GM19438 (cell line): ENCODE data around the gene COL5A3.

ENCODE experiments used
- ATAC-seq: cut with Tn5 transposase; IDR thresholded peaks from one replicate; pipeline ENCODE4 v1.9.1; 2021; ENCODE audit warnings: low read depth; ENCODE audit not compliant: unreplicated experiment

The COL5A3 gene

DNA sequence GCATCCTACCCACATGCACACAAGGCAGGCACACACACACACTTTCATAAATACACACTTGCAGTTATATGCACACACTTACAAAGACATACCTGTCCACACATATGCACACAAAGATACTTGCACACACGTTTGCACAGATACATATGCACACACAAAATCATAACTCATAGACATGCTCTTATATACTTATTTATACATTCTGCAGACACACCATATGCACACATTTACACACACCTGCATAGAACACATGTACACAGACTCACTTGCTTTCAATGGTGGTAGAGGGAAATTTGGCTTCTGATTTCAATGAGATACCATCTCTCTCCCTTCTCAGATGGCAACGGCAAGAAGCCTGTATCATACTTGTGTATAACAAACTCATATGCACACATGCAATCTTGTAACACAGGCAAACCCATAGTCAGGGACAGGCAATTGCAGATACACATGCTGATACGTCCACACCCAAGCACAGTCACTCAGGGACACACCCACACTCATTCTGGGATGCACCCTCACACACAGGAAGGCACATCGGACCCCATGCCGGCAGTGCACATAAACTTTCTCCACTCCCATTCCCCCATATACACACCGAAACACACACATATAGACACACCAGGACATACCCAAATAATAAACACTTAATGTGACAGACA, 98.6 kb downstream of the COL5A3 start:
- no peak for ATAC-seq

DNA sequence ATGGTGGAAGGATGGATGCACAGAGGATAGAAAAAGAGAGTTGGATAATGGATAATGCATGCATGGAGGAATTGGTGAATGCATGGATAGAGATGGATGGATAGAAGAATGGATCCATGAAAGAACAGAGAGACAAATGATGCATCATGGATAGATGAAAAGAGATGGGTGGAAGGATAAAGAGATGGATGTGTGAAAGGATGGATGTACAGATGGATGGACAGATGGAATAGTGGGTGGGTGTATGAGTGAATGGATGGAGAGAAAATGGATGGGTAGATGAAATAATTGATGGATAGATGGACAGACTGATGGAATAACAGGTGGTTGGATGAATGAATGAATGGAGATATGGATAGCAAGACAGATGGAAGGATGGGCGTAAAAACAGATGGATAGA, 99.7 kb downstream of the COL5A3 start:
- ATAC-seq = no peak
